Measurements from ENCODE around the gene TTLL7. TPM values are rescaled to one million over a fixed set of nuclear protein-coding genes. Genes with fewer than 3 reads are reported as not detected.
"Not testable (repeated sequence)": the region's sequence is repeated elsewhere in the genome, so short reads cannot be mapped to it uniquely, and the experiment has no call there.

Gene TTLL7
- total RNA-seq, 2 experiments from 2014 or later: 0.76 to 0.90 TPM

GRCh38 chr1:83990734-83991133, 8.2 kb downstream of the TTLL7 start:
- no peaks in the 10 kb centered on the region for H3K36me3 Mint-ChIP-seq

GRCh38 chr1:83985048-83985447, 13.9 kb downstream of the TTLL7 start:
- Mint-ChIP-seq H3K27ac (no peak overlapping the region), H3K4me3 (no peak overlapping the region), H3K9me3 (peaks cover 11% of the 10 kb centered on the region), H3K36me3 (no peaks in the 10 kb centered on the region), H3K4me1 (ENCODE audit: low read depth) (no peaks in the 10 kb centered on the region), H3K27me3 (peaks cover 4% of the 10 kb centered on the region)
- intact Hi-C loops (cut with micrococcal nuclease): no loop called here
- DNase-seq: no peak
- CTCF ChIA-PET: no interaction called here
- POLR2A ChIA-PET: no interaction called here

More at GRCh38 chr1:83990734-83991133, 8.2 kb downstream of the TTLL7 start:
- intact Hi-C loops (cut with micrococcal nuclease): no loop called here
- peaks cover 8% of the 10 kb centered on the region for H3K9me3 Mint-ChIP-seq
- ChIA-PET POLR2A (no interaction called here), CTCF (no interaction called here)
- H3K27me3 Mint-ChIP-seq: peaks cover 27% of the 10 kb centered on the region
- H3K27ac Mint-ChIP-seq: no peak overlapping the region
- H3K4me3 Mint-ChIP-seq: no peak overlapping the region
- no peak for DNase-seq
- no peaks in the 10 kb centered on the region for H3K4me1 Mint-ChIP-seq (ENCODE audit: low read depth)

- POLR2A ChIA-PET; CTCF ChIA-PET; intact Hi-C loops (cut with micrococcal nuclease); H3K4me1 Mint-ChIP-seq (ENCODE audit: low read depth); H3K4me3 Mint-ChIP-seq; DNase-seq; H3K36me3 Mint-ChIP-seq; H3K27me3 Mint-ChIP-seq; H3K27ac Mint-ChIP-seq: not testable (repeated sequence)
- peaks cover 11% of the 10 kb centered on the region for H3K9me3 Mint-ChIP-seq
Measured at GRCh38 chr1:83983918-83984317, 15.0 kb downstream of the TTLL7 start.

GRCh38 chr1:83978056-83978455, 20.9 kb downstream of the TTLL7 start:
- Mint-ChIP-seq H3K9me3 (no peaks in the 10 kb centered on the region), H3K27ac (no peak overlapping the region), H3K36me3 (no peaks in the 10 kb centered on the region), H3K4me3 (no peak overlapping the region), H3K27me3 (peaks cover 1% of the 10 kb centered on the region), H3K4me1 (ENCODE audit: low read depth) (no peaks in the 10 kb centered on the region)
- DNase-seq: no peak
- intact Hi-C loops (cut with micrococcal nuclease): no loop called here
- ChIA-PET CTCF (no interaction called here), POLR2A (no interaction called here)

GRCh38 chr1:83976920-83977319, 22.0 kb downstream of the TTLL7 start:
- Mint-ChIP-seq H3K9me3 (no peaks in the 10 kb centered on the region), H3K4me1 (ENCODE audit: low read depth) (no peaks in the 10 kb centered on the region), H3K36me3 (no peaks in the 10 kb centered on the region), H3K4me3 (no peak overlapping the region), H3K27me3 (peaks cover 6% of the 10 kb centered on the region), H3K27ac (no peak overlapping the region)
- DNase-seq: no peak
- CTCF ChIA-PET: no interaction called here
- POLR2A ChIA-PET: no interaction called here
- intact Hi-C loops (cut with micrococcal nuclease): no loop called here

GRCh38 chr1:83970802-83971201, 28.1 kb downstream of the TTLL7 start:
- Mint-ChIP-seq H3K4me3 (no peak overlapping the region), H3K9me3 (no peaks in the 10 kb centered on the region), H3K27ac (no peak overlapping the region), H3K4me1 (ENCODE audit: low read depth) (no peaks in the 10 kb centered on the region), H3K36me3 (no peaks in the 10 kb centered on the region), H3K27me3 (peaks cover 14% of the 10 kb centered on the region)
- POLR2A ChIA-PET: no interaction called here
- intact Hi-C loops (cut with micrococcal nuclease): no loop called here
- DNase-seq: no peak
- CTCF ChIA-PET: no interaction called here

- Mint-ChIP-seq H3K9me3 (no peaks in the 10 kb centered on the region), H3K27me3 (peaks cover 14% of the 10 kb centered on the region), H3K4me3 (no peak overlapping the region), H3K27ac (no peak overlapping the region), H3K36me3 (no peaks in the 10 kb centered on the region), H3K4me1 (ENCODE audit: low read depth) (no peaks in the 10 kb centered on the region)
- no peak for DNase-seq
- CTCF ChIA-PET: no interaction called here
- POLR2A ChIA-PET: no interaction called here
- intact Hi-C loops (cut with micrococcal nuclease): no loop called here
Measured at GRCh38 chr1:83970114-83970513, 28.8 kb downstream of the TTLL7 start.

GRCh38 chr1:83967336-83967735, 31.6 kb downstream of the TTLL7 start:
- Mint-ChIP-seq H3K4me1 (ENCODE audit: low read depth) (no peaks in the 10 kb centered on the region), H3K27ac (no peak overlapping the region), H3K36me3 (no peaks in the 10 kb centered on the region), H3K9me3 (no peaks in the 10 kb centered on the region), H3K4me3 (no peak overlapping the region), H3K27me3 (peaks cover 17% of the 10 kb centered on the region)
- ChIA-PET POLR2A (no interaction called here), CTCF (no interaction called here)
- intact Hi-C loops (cut with micrococcal nuclease): no loop called here
- DNase-seq: no peak

- no peak for DNase-seq
- peaks cover 17% of the 10 kb centered on the region for H3K27me3 Mint-ChIP-seq
- CTCF ChIA-PET: no interaction called here
- POLR2A ChIA-PET: no interaction called here
- H3K36me3 Mint-ChIP-seq: no peaks in the 10 kb centered on the region
- H3K4me1 Mint-ChIP-seq (ENCODE audit: low read depth): no peaks in the 10 kb centered on the region
- no peak overlapping the region for H3K27ac Mint-ChIP-seq
- no peaks in the 10 kb centered on the region for H3K9me3 Mint-ChIP-seq
- no peak overlapping the region for H3K4me3 Mint-ChIP-seq
- intact Hi-C loops (cut with micrococcal nuclease): no loop called here
Measured at GRCh38 chr1:83964153-83964552, 34.8 kb downstream of the TTLL7 start.

GRCh38 chr1:83961571-83962295, 37.2 kb downstream of the TTLL7 start:
- ChIA-PET POLR2A (no interaction called here), CTCF (no interaction called here)
- intact Hi-C loops (cut with micrococcal nuclease): no loop called here
- Mint-ChIP-seq H3K9me3 (no peaks in the 10 kb centered on the region), H3K27ac (no peak overlapping the region), H3K4me3 (no peak overlapping the region), H3K4me1 (ENCODE audit: low read depth) (no peaks in the 10 kb centered on the region), H3K36me3 (no peaks in the 10 kb centered on the region), H3K27me3 (peaks cover 13% of the 10 kb centered on the region)
- no peak for DNase-seq

GRCh38 chr1:83960669-83961277, 38.2 kb downstream of the TTLL7 start:
- Mint-ChIP-seq H3K27ac (no peak overlapping the region), H3K4me1 (ENCODE audit: low read depth) (no peaks in the 10 kb centered on the region), H3K27me3 (peaks cover 8% of the 10 kb centered on the region), H3K36me3 (no peaks in the 10 kb centered on the region), H3K9me3 (no peaks in the 10 kb centered on the region), H3K4me3 (no peak overlapping the region)
- intact Hi-C loops (cut with micrococcal nuclease): no loop called here
- POLR2A ChIA-PET: no interaction called here
- CTCF ChIA-PET: no interaction called here
- DNase-seq: no peak

GRCh38 chr1:83959824-83960498, 39.0 kb downstream of the TTLL7 start:
- H3K4me3 Mint-ChIP-seq: no peak overlapping the region
- intact Hi-C loops (cut with micrococcal nuclease): no loop called here
- H3K9me3 Mint-ChIP-seq: no peaks in the 10 kb centered on the region
- POLR2A ChIA-PET: no interaction called here
- CTCF ChIA-PET: no interaction called here
- H3K27ac Mint-ChIP-seq: no peak overlapping the region
- H3K4me1 Mint-ChIP-seq (ENCODE audit: low read depth): no peaks in the 10 kb centered on the region
- no peaks in the 10 kb centered on the region for H3K36me3 Mint-ChIP-seq
- peaks cover 8% of the 10 kb centered on the region for H3K27me3 Mint-ChIP-seq
- DNase-seq: no peak

GRCh38 chr1:83958704-83959103, 40.2 kb downstream of the TTLL7 start:
- Mint-ChIP-seq H3K27ac (no peak overlapping the region), H3K4me1 (ENCODE audit: low read depth) (no peaks in the 10 kb centered on the region), H3K9me3 (no peaks in the 10 kb centered on the region), H3K36me3 (no peaks in the 10 kb centered on the region), H3K4me3 (no peak overlapping the region), H3K27me3 (peaks cover 5% of the 10 kb centered on the region)
- intact Hi-C loops (cut with micrococcal nuclease): no loop called here
- CTCF ChIA-PET: no interaction called here
- DNase-seq: no peak
- POLR2A ChIA-PET: no interaction called here

Data from activated CD4-positive, alpha-beta memory T cell treated with anti-CD3 and anti-CD28 coated beads for 36 hours (primary cell).